Measurements from ENCODE around the gene VPS51. TPM values are rescaled to one million over a fixed set of nuclear protein-coding genes. Genes with fewer than 3 reads are reported as not detected.
A peak's percentile ranks its signal among the peaks of the same experiment; 100 is the strongest.

Gene VPS51
- total and polyA plus RNA-seq, 9 of the 15 experiments (the other 6 are each of a cell fraction or from before 2014, with no cell fraction given): 1.8 to 143 (median 46.8) TPM

GRCh38 chr11:65095974-65096806 lies at the start of gene VPS51 (continued):
- TF ChIP-seq ZNF407 (IDR thresholded peaks at IDR 0.05; ENCODE audit: low read depth) (no peak), ZBTB2 (IDR thresholded peaks at IDR 0.05) (peak; percentile 73; the same call in 1 of the 2 replicates), ZNF639 (CRISPR knock-in tag; conservative IDR thresholded peaks at IDR 0.05 in 1 of 2, IDR thresholded peaks at IDR 0.05 in 1 of 2) (peak in 1 of 2 experiments; percentile 95; a peak in 3 of 4 replicates), L3MBTL2 (IDR thresholded peaks at IDR 0.05) (peak; percentile 57), RNF219 (CRISPR knock-in tag; IDR thresholded peaks at IDR 0.05) (no peak), KAT2B (IDR thresholded peaks at IDR 0.05; ENCODE audit: low read depth, low read length) (no peak), TAF1 (IDR thresholded peaks at IDR 0.05; ENCODE audit: control insufficient read depth, extremely low read depth, insufficient read depth, low read length, severe bottlenecking) (peak; percentile 98), ZNF717 (CRISPR knock-in tag; IDR thresholded peaks at IDR 0.05) (no peak), TEAD2 (tag; IDR thresholded peaks at IDR 0.05) (no peak), ZNF764 (CRISPR knock-in tag; IDR thresholded peaks at IDR 0.05; ENCODE audit: low read depth) (no peak), ESRRA (IDR thresholded peaks at IDR 0.05; ENCODE audit: borderline replicate concordance, low read depth) (peak; percentile 79)

Data from K562 (cell line).